Mesendoderm (in vitro differentiated cells): ENCODE data around the gene RASGRP4.
"Not testable (repeated sequence)": the region's sequence is repeated elsewhere in the genome, so short reads cannot be mapped to it uniquely, and the experiment has no call there.

Source experiments
- DNase-seq: peaks from one replicate; pipeline ENCODE4 v3.0.0; 2013
- H2AK5ac ChIP-seq: 2 replicates; pipeline ENCODE4 v1.6.1; 2013; ENCODE audit warnings: low read length, inconsistent platforms
- H2BK120ac ChIP-seq: 2 replicates; pipeline ENCODE4 v1.6.1; 2013; ENCODE audit warnings: low read depth, mild to moderate bottlenecking, low read length, moderate library complexity, mixed read lengths
- H2BK15ac ChIP-seq: replicated peaks from 2 replicates; pipeline ENCODE4 v1.6.1; 2013; ENCODE audit warnings: low read depth, mild to moderate bottlenecking, moderate library complexity
- H2BK5ac ChIP-seq: 2 replicates; pipeline ENCODE4 v1.6.1; 2013; ENCODE audit warnings: low read length, inconsistent platforms
- H3K18ac ChIP-seq: 2 replicates; pipeline ENCODE4 v1.6.1; 2013; ENCODE audit warnings: mild to moderate bottlenecking, low read length, mixed read lengths
- H3K23ac ChIP-seq: one replicate; pipeline ENCODE4 v1.6.1; 2013; ENCODE audit warnings: low read length
- H3K27ac ChIP-seq: 2 replicates; pipeline ENCODE4 v1.5.1; 2013; ENCODE audit warnings: low read depth, mild to moderate bottlenecking, inconsistent platforms, low read length, moderate library complexity
- H3K27me3 ChIP-seq: 2 replicates; pipeline ENCODE4 v1.6.1; 2013; ENCODE audit warnings: low read length, control low read depth, mild to moderate bottlenecking, inconsistent platforms; ENCODE audit not compliant: insufficient read depth, poor library complexity
- H3K36me3 ChIP-seq: 2 replicates; pipeline ENCODE4 v1.6.1; 2013; ENCODE audit warnings: low read length, inconsistent platforms; ENCODE audit not compliant: control insufficient read depth, insufficient read depth
- H3K4ac ChIP-seq: one replicate; pipeline ENCODE4 v1.6.1; 2013; ENCODE audit warnings: low read depth, mild to moderate bottlenecking, low read length, moderate library complexity
- H3K4me1 ChIP-seq: 2 replicates; pipeline ENCODE4 v1.6.1; 2013; ENCODE audit warnings: low read depth, low read length, inconsistent platforms; ENCODE audit not compliant: control insufficient read depth
- H3K4me2 ChIP-seq: 2 replicates; pipeline ENCODE4 v1.6.1; 2013; ENCODE audit warnings: low read length
- H3K4me3 ChIP-seq: 2 replicates; pipeline ENCODE4 v1.5.1; 2013; ENCODE audit warnings: mild to moderate bottlenecking, low read length
- H3K56ac ChIP-seq: one replicate; pipeline ENCODE4 v1.6.1; 2013; ENCODE audit warnings: low read length
- H3K79me1 ChIP-seq: 2 replicates; pipeline ENCODE4 v1.6.1; 2013; ENCODE audit warnings: low read length, inconsistent platforms
- H3K79me2 ChIP-seq: 2 replicates; pipeline ENCODE4 v1.6.1; 2013; ENCODE audit warnings: mild to moderate bottlenecking, low read length; ENCODE audit not compliant: control insufficient read depth, insufficient read depth
- H3K9ac ChIP-seq: 2 replicates; pipeline ENCODE4 v1.6.1; 2013; ENCODE audit warnings: low read length, inconsistent platforms
- H4K5ac ChIP-seq: one replicate; pipeline ENCODE4 v1.6.1; 2013; ENCODE audit warnings: low read length
- H4K8ac ChIP-seq: one replicate; pipeline ENCODE4 v1.6.1; 2013; ENCODE audit warnings: low read depth, mild to moderate bottlenecking, control low read depth, low read length, moderate library complexity
- WGBS: extraction: QIAGEN DNeasy Blood & Tissue Kit; methylation state at CpG from one replicate; pipeline ENCODE4 v1.1.7; 2013; ENCODE audit warnings: low lambda C conversion rate, missing lambda C conversion rate; ENCODE audit not compliant: insufficient coverage; ENCODE audit errors: extremely low coverage; 5-methylcytosine and 5-hydroxymethylcytosine counted together

RASGRP4 gene

DNA sequence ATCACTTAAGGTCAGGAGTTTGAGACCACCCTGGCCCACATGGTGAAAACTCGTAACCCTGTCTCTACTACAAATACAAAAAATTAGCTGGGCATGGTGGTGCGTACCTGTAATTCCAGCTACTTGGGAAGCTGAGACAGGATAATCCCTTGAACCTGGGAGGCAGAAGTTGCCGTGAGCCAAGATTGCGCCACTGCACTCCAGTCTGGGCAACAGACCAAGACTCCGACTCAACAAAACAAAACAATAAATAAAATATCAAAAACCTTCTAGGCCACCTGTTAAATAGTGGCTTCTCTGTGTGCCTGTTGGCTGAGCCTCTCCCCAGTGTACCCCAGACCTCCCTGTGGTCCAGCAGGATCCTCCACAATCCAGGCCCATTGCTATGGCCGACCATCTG lies 54.9 kb downstream of the RASGRP4 start:
- no peak overlapping the region for H3K18ac ChIP-seq
- no peak overlapping the region for H2BK15ac ChIP-seq
- H3K4me1 ChIP-seq = no peaks in the 10 kb centered on the region
- H3K36me3 ChIP-seq = no peaks in the 10 kb centered on the region
- H3K56ac ChIP-seq = no peak overlapping the region
- H3K79me2 ChIP-seq = peaks cover 12% of the 10 kb centered on the region
- H3K79me1 ChIP-seq = peaks cover 7% of the 10 kb centered on the region
- no peak overlapping the region for H2AK5ac ChIP-seq
- H3K9ac ChIP-seq = no peak overlapping the region
- H3K27ac ChIP-seq = no peak overlapping the region
- no peak for DNase-seq
- no peak overlapping the region for H3K4me3 ChIP-seq
- no peak overlapping the region for H3K23ac ChIP-seq
- H3K4ac ChIP-seq = no peak overlapping the region
- no CpG with 5 or more reads among the region's 6 CpGs for WGBS
- H2BK5ac ChIP-seq = no peak overlapping the region
- H4K8ac ChIP-seq = no peak overlapping the region
- H4K5ac ChIP-seq = no peak overlapping the region
- no peak overlapping the region for H3K4me2 ChIP-seq
- no peaks in the 10 kb centered on the region for H3K27me3 ChIP-seq
- H2BK120ac ChIP-seq = no peak overlapping the region

DNA sequence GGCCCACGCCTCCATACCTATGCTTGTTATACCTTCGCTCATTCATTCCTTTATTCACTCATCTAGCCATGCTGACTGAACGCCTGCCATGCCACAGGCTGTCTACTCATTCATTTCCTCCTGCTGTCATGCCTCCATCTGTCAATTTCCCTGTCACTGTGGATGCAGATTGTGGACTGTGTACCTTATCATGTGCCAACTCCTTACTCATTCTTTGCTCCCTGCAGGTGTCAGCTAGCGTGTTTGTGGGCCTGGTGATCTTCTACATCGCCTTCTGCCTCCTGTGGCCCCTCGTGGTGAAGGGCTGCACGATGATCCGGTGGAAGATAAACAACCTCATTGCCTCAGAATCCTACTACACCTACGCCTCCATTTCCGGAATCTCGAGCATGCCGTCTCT lies 55.7 kb downstream of the RASGRP4 start:
- H3K36me3 ChIP-seq = no peaks in the 10 kb centered on the region
- WGBS = no CpG with 5 or more reads among the region's 12 CpGs
- H3K4me2 ChIP-seq = no peak overlapping the region

DNA sequence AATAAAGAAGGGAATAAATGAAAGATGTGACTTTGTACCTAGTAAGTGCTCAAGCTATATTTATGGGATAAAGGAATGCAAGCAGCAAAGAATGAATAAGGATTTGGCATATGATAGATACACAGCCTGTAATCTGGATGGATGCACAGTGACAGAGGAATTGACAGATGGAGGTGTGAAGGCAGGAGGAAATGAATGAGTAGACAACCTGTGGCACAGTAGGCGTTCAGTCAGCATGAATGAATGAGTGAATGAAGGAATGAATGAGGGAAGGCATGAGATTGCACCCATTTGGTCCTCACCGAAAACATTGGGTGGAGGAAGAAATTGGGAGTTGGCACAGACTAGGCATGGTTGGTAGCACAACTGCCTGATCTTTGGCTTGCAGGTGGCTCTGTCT lies 56.4 kb downstream of the RASGRP4 start:
- Histone ChIP-seq H2BK5ac (no peak overlapping the region), H3K4me3 (no peak overlapping the region), H4K5ac (no peak overlapping the region), H3K36me3 (no peaks in the 10 kb centered on the region), H3K23ac (no peak overlapping the region), H3K4me1 (no peaks in the 10 kb centered on the region), H3K27me3 (no peaks in the 10 kb centered on the region), H3K9ac (no peak overlapping the region), H3K18ac (no peak overlapping the region), H3K56ac (no peak overlapping the region), H3K4me2 (no peak overlapping the region), H2BK120ac (no peak overlapping the region), H3K79me2 (no peaks in the 10 kb centered on the region), H4K8ac (no peak overlapping the region), H3K4ac (no peak overlapping the region), H2AK5ac (no peak overlapping the region), H3K27ac (no peak overlapping the region), H3K79me1 (no peaks in the 10 kb centered on the region), H2BK15ac (no peak overlapping the region)
- no peak for DNase-seq
- WGBS = no CpG with 5 or more reads among the region's 2 CpGs

More for the DNA sequence above, 55.7 kb downstream of the RASGRP4 start:
- Histone ChIP-seq H3K4me1 (no peaks in the 10 kb centered on the region), H3K79me1 (no peaks in the 10 kb centered on the region), H3K79me2 (peaks cover 4% of the 10 kb centered on the region), H2BK120ac (no peak overlapping the region), H2BK5ac (no peak overlapping the region), H3K27me3 (no peaks in the 10 kb centered on the region), H3K9ac (no peak overlapping the region), H4K8ac (no peak overlapping the region), H3K56ac (no peak overlapping the region), H4K5ac (no peak overlapping the region), H3K4ac (no peak overlapping the region), H3K27ac (no peak overlapping the region), H2AK5ac (no peak overlapping the region), H3K4me3 (no peak overlapping the region), H3K23ac (no peak overlapping the region), H2BK15ac (no peak overlapping the region), H3K18ac (no peak overlapping the region)
- no peak for DNase-seq

- H3K23ac ChIP-seq = no peak overlapping the region
- H3K18ac ChIP-seq = no peak overlapping the region
- no peak overlapping the region for H3K4ac ChIP-seq
- no peak overlapping the region for H2BK5ac ChIP-seq
- no peak overlapping the region for H4K8ac ChIP-seq
- H3K4me2 ChIP-seq = no peak overlapping the region
- no peak overlapping the region for H3K4me3 ChIP-seq
- no CpG with 5 or more reads among the region's 12 CpGs for WGBS
- H3K79me1 ChIP-seq = no peaks in the 10 kb centered on the region
- H2BK120ac ChIP-seq = no peak overlapping the region
- no peak overlapping the region for H3K9ac ChIP-seq
- no peak overlapping the region for H3K56ac ChIP-seq
- no peaks in the 10 kb centered on the region for H3K36me3 ChIP-seq
- no peak overlapping the region for H2BK15ac ChIP-seq
- no peaks in the 10 kb centered on the region for H3K79me2 ChIP-seq
- no peak overlapping the region for H3K27ac ChIP-seq
- H3K27me3 ChIP-seq = no peaks in the 10 kb centered on the region
- H4K5ac ChIP-seq = no peak overlapping the region
- H2AK5ac ChIP-seq = no peak overlapping the region
- no peak for DNase-seq
- no peaks in the 10 kb centered on the region for H3K4me1 ChIP-seq
These were observed 59.0 kb downstream of the RASGRP4 start for GRCh38 chr19:38367041-38367440.

GRCh38 chr19:38362946-38363688 lies 62.9 kb downstream of the RASGRP4 start:
- not testable (repeated sequence) for H3K27ac ChIP-seq
- WGBS = no CpG with 5 or more reads among the region's 16 CpGs

More at GRCh38 chr19:38362946-38363688, 62.9 kb downstream of the RASGRP4 start:
- not testable (repeated sequence) for H2BK15ac ChIP-seq, H3K4me2 ChIP-seq, H2BK120ac ChIP-seq, H3K4me1 ChIP-seq, DNase-seq, H3K27me3 ChIP-seq, H3K4me3 ChIP-seq, H4K5ac ChIP-seq, H3K36me3 ChIP-seq, H3K18ac ChIP-seq, H3K23ac ChIP-seq, H3K9ac ChIP-seq, H3K79me1 ChIP-seq, H4K8ac ChIP-seq, H3K56ac ChIP-seq, H3K79me2 ChIP-seq, H2AK5ac ChIP-seq, H3K4ac ChIP-seq, H2BK5ac ChIP-seq
